GM21528 (cell line): ENCODE results near the gene ZDHHC7.

Source experiments
- ATAC-seq: cut with Tn5 transposase; IDR thresholded peaks from one replicate; pipeline ENCODE4 v1.9.1; 2021; ENCODE audit warnings: mild to moderate bottlenecking, moderate library complexity; ENCODE audit not compliant: unreplicated experiment, low FRiP score

Gene ZDHHC7

GRCh38 chr16:85002099-85002541, 9.2 kb downstream of the ZDHHC7 start:
- no peak for ATAC-seq

GRCh38 chr16:84999857-85000480, 11.4 kb downstream of the ZDHHC7 start:
- ATAC-seq = no peak

GRCh38 chr16:84999200-84999599, 12.1 kb downstream of the ZDHHC7 start:
- ATAC-seq = no peak

- no peak for ATAC-seq
Observed at GRCh38 chr16:84996365-84996764, 15.0 kb downstream of the ZDHHC7 start.

- no peak for ATAC-seq
Observed at GRCh38 chr16:84995663-84996062, 15.7 kb downstream of the ZDHHC7 start.

- ATAC-seq = no peak
Observed at GRCh38 chr16:84993926-84994325, 17.4 kb downstream of the ZDHHC7 start.

- no peak for ATAC-seq
Observed at GRCh38 chr16:84992717-84993075, 18.6 kb downstream of the ZDHHC7 start.

- ATAC-seq = no peak
Observed at GRCh38 chr16:84990782-84991181, 20.6 kb downstream of the ZDHHC7 start.

GRCh38 chr16:84989749-84990620, 21.4 kb downstream of the ZDHHC7 start:
- no peak for ATAC-seq

GRCh38 chr16:84988328-84989080, 22.8 kb downstream of the ZDHHC7 start:
- ATAC-seq = no peak

GRCh38 chr16:84986879-84987278, 24.5 kb downstream of the ZDHHC7 start:
- ATAC-seq = no peak

- ATAC-seq = no peak
Observed at GRCh38 chr16:84986102-84986501, 25.2 kb downstream of the ZDHHC7 start.

- ATAC-seq = no peak
Observed at GRCh38 chr16:84985079-84986065, 26.0 kb downstream of the ZDHHC7 start.

GRCh38 chr16:84982434-84982833, 28.9 kb downstream of the ZDHHC7 start:
- ATAC-seq = no peak

- ATAC-seq = no peak
Observed at GRCh38 chr16:84979516-84979915, 31.8 kb downstream of the ZDHHC7 start.

GRCh38 chr16:84976644-84977400, 34.5 kb downstream of the ZDHHC7 start:
- no peak for ATAC-seq

GRCh38 chr16:84975522-84975921, 35.8 kb downstream of the ZDHHC7 start:
- no peak for ATAC-seq

- ATAC-seq = no peak
Observed at GRCh38 chr16:84975066-84975465, 36.3 kb downstream of the ZDHHC7 start.

- ATAC-seq = no peak
Observed at GRCh38 chr16:84973776-84974523, 37.4 kb downstream of the ZDHHC7 start.
